ENCODE data around the gene NUMBL.

DNA sequence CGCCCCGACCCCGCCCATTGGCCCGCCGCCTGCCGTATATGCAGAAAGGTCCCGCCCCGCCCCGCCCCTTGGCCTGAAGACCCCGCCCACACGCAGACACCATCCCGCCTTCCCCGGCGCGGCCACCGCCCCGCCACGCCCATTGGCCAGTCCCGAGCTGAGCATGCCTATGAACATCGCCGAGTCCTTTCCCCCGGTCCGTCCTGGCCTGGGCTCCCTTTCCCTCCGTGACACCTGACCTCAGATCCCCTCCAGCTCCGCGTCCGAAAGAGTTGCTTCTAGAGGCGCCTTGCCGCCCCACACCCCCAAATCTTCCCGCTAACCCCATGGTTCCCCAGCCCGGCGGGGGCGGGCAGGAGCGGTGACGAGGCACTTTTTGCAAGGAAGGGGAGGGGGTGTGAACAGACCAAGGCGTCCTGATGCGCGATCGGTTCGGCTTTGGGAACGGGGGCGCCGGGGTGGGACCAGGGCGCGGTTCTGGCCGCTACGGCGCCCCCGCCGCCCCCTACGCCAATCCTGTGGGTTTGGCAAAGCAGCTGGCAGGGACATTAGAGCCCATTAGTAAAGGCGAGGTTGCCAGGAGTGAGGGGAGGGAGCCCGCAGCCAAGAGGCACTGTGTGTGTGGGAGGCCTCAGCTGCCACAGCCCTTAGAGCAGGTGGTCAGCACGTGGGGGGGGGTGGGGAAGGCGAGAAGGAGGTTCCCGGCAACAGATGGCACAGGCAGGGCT lies 406 bp upstream of the NUMBL start:
- no peak for TF ChIP-seq TOE1 (CRISPR knock-in tag; IDR thresholded peaks at IDR 0.05)
- TF ChIP-seq KAT7 (CRISPR knock-in tag; IDR thresholded peaks at IDR 0.05; ENCODE audit: borderline replicate concordance): no peak
- TF ChIP-seq, protein P1, sequence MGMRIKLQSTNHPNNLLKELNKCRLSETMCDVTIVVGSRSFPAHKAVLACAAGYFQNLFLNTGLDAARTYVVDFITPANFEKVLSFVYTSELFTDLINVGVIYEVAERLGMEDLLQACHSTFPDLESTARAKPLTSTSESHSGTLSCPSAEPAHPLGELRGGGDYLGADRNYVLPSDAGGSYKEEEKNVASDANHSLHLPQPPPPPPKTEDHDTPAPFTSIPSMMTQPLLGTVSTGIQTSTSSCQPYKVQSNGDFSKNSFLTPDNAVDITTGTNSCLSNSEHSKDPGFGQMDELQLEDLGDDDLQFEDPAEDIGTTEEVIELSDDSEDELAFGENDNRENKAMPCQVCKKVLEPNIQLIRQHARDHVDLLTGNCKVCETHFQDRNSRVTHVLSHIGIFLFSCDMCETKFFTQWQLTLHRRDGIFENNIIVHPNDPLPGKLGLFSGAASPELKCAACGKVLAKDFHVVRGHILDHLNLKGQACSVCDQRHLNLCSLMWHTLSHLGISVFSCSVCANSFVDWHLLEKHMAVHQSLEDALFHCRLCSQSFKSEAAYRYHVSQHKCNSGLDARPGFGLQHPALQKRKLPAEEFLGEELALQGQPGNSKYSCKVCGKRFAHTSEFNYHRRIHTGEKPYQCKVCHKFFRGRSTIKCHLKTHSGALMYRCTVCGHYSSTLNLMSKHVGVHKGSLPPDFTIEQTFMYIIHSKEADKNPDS (CRISPR knock-in tag; IDR thresholded peaks at IDR 0.05): no peak
- TF ChIP-seq STAG1 (CRISPR knock-in tag; IDR thresholded peaks at IDR 0.05): no peak
- no peak for TF ChIP-seq MTF1 (CRISPR knock-in tag; IDR thresholded peaks at IDR 0.05)
- no peak for TF ChIP-seq FOSL1 (CRISPR knock-in tag; IDR thresholded peaks at IDR 0.05; ENCODE audit: borderline replicate concordance)
- TF ChIP-seq TAF1 (CRISPR knock-in tag; IDR thresholded peaks at IDR 0.05): no peak
- TF ChIP-seq, protein P2, sequence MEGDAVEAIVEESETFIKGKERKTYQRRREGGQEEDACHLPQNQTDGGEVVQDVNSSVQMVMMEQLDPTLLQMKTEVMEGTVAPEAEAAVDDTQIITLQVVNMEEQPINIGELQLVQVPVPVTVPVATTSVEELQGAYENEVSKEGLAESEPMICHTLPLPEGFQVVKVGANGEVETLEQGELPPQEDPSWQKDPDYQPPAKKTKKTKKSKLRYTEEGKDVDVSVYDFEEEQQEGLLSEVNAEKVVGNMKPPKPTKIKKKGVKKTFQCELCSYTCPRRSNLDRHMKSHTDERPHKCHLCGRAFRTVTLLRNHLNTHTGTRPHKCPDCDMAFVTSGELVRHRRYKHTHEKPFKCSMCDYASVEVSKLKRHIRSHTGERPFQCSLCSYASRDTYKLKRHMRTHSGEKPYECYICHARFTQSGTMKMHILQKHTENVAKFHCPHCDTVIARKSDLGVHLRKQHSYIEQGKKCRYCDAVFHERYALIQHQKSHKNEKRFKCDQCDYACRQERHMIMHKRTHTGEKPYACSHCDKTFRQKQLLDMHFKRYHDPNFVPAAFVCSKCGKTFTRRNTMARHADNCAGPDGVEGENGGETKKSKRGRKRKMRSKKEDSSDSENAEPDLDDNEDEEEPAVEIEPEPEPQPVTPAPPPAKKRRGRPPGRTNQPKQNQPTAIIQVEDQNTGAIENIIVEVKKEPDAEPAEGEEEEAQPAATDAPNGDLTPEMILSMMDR (CRISPR knock-in tag; IDR thresholded peaks at IDR 0.05): no peak
- no peak for TF ChIP-seq ZNF333 (CRISPR knock-in tag; IDR thresholded peaks at IDR 0.05; ENCODE audit: borderline replicate concordance)
- no peak for TF ChIP-seq GABPB1 (CRISPR knock-in tag; IDR thresholded peaks at IDR 0.05)
- TF ChIP-seq ZEB1 (IDR thresholded peaks at IDR 0.05; ENCODE audit: insufficient replicate concordance, low read depth): no peak
- TF ChIP-seq EP300 (IDR thresholded peaks at IDR 0.05; ENCODE audit: low read depth in 2 of 2, low read length in 2 of 2): no peak
- no peak for TF ChIP-seq EP300 (CRISPR knock-in tag; IDR thresholded peaks at IDR 0.05; ENCODE audit: borderline replicate concordance)

Measured in HepG2 (cell line).